Sigmoid colon (tissue), 3 donors: ENCODE results near the gene TRUB1.

Experiments
- POLR2A ChIP-seq, 2 donors: fragments of 450-650 bp; IDR thresholded peaks; one replicate each; pipeline ENCODE4 v1.6.1; 2016; ENCODE audit warnings: antibody characterized with exemption in 2 of 2, mild to moderate bottlenecking in 2 of 2, moderate library complexity in 2 of 2
- TF ChIP-seq, protein P1 (sequence below), 4 experiments: fragments of 450-650 bp in 3 of 4; fragments of 200-600 bp in 1 of 4; IDR thresholded peaks; one replicate each; pipeline ENCODE4 v1.5.1; 2016 to 2019; ENCODE audit warnings: antibody characterized with exemption in 4 of 4, mild to moderate bottlenecking in 3 of 4, moderate library complexity in 2 of 4

DNA sequence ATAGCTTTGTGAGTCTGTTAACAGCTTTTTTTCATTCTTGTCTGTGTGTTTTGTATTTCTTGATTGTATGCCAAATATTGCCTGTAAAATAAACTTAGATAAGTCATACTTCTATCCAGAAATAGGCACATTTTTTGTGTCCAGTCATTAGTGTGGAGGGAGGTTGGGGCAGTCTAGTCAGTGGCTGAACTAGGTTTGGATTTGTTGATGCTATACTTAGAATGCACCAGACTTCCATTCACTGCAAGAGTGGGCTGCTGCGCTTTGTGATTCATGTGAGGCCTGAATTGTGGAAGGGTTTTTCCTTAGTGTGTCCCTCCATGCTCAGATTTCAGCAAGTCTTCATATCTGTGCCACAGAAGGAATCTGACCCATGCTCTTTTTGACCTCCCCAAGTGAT lies 50.0 kb downstream of the TRUB1 start:
- TF ChIP-seq, protein P1, sequence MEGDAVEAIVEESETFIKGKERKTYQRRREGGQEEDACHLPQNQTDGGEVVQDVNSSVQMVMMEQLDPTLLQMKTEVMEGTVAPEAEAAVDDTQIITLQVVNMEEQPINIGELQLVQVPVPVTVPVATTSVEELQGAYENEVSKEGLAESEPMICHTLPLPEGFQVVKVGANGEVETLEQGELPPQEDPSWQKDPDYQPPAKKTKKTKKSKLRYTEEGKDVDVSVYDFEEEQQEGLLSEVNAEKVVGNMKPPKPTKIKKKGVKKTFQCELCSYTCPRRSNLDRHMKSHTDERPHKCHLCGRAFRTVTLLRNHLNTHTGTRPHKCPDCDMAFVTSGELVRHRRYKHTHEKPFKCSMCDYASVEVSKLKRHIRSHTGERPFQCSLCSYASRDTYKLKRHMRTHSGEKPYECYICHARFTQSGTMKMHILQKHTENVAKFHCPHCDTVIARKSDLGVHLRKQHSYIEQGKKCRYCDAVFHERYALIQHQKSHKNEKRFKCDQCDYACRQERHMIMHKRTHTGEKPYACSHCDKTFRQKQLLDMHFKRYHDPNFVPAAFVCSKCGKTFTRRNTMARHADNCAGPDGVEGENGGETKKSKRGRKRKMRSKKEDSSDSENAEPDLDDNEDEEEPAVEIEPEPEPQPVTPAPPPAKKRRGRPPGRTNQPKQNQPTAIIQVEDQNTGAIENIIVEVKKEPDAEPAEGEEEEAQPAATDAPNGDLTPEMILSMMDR (IDR thresholded peaks at IDR 0.05), result no peak
- no peak for TF ChIP-seq POLR2A (IDR thresholded peaks at IDR 0.05)
